ENCODE data around the gene COL23A1.

Gene COL23A1

GRCh38 chr5:178234750-178235587 lies 355.2 kb downstream of the COL23A1 start (continued):
- peak; percentile 99 for TF ChIP-seq ZNF768 (tag by site-specific recombination; IDR thresholded peaks at IDR 0.05)
- no peak for TF ChIP-seq ZNF623 (tag by site-specific recombination; IDR thresholded peaks at IDR 0.05)
- TF ChIP-seq ZBTB48 (tag by site-specific recombination; IDR thresholded peaks at IDR 0.05): peak; percentile 87
- TF ChIP-seq PATZ1 (tag by site-specific recombination; IDR thresholded peaks at IDR 0.05): peak; percentile 57; the same call in 1 of the 2 replicates
- TF ChIP-seq GLIS2 (tag by site-specific recombination; IDR thresholded peaks at IDR 0.05): peak; percentile 64

DNA sequence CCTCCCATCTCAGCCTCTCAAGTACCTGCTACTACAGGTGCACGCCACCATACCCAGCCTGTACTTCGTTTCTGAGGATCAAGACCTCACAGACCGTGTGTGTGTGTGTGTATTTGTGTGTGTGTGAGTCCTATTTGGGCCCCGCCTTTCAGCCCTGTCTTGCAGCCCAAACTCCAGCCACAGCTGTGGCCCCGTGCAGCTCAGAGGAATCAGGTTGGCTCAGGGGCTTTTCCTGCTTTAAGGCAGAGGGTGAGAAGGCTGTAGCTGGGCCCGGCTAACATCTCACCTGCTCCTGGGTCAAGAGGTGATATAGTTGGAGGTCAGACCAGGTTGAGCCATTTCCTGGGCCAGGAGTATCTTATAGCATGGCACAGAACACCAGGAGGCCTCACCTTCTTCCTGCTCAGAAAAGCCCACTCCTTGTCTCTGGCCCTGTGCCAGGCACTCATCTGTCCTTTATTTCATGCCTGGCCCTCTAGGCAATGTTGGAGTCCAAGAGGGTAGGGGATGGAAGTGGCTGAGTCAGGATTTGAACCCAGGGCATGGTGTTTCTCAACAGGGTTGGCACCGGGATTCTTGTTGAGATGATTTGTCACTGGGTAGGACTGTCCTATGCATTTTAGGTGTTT lies 356.0 kb downstream of the COL23A1 start:
- H3K36me3 ChIP-seq (ENCODE audit: control insufficient read depth in 2 of 2, insufficient read depth in 1 of 2, low read length in 2 of 2): peaks cover 5 to 25% of the 10 kb centered on the region in 2 experiments; a peak in 2 of 3 replicates
- no peak for TF ChIP-seq RBAK (tag by site-specific recombination; IDR thresholded peaks at IDR 0.05)
- TF ChIP-seq, protein P1, sequence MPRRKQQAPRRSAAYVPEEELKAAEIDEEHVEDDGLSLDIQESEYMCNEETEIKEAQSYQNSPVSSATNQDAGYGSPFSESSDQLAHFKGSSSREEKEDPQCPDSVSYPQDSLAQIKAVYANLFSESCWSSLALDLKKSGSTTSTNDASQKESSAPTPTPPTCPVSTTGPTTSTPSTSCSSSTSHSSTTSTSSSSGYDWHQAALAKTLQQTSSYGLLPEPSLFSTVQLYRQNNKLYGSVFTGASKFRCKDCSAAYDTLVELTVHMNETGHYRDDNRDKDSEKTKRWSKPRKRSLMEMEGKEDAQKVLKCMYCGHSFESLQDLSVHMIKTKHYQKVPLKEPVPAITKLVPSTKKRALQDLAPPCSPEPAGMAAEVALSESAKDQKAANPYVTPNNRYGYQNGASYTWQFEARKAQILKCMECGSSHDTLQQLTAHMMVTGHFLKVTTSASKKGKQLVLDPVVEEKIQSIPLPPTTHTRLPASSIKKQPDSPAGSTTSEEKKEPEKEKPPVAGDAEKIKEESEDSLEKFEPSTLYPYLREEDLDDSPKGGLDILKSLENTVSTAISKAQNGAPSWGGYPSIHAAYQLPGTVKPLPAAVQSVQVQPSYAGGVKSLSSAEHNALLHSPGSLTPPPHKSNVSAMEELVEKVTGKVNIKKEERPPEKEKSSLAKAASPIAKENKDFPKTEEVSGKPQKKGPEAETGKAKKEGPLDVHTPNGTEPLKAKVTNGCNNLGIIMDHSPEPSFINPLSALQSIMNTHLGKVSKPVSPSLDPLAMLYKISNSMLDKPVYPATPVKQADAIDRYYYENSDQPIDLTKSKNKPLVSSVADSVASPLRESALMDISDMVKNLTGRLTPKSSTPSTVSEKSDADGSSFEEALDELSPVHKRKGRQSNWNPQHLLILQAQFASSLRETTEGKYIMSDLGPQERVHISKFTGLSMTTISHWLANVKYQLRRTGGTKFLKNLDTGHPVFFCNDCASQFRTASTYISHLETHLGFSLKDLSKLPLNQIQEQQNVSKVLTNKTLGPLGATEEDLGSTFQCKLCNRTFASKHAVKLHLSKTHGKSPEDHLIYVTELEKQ (tag by site-specific recombination; IDR thresholded peaks at IDR 0.05; ENCODE audit: borderline replicate concordance): no peak
- no peak for TF ChIP-seq PRDM6 (tag by site-specific recombination; IDR thresholded peaks at IDR 0.05)
- TF ChIP-seq TRIM28 (IDR thresholded peaks at IDR 0.05; ENCODE audit: borderline replicate concordance, low read length): no peak
- no peak for TF ChIP-seq ZNF24 (tag by site-specific recombination; IDR thresholded peaks at IDR 0.05)
- TF ChIP-seq ZNF37A (tag by site-specific recombination; IDR thresholded peaks at IDR 0.05): no peak
- TF ChIP-seq ZNF624 (tag by site-specific recombination; IDR thresholded peaks at IDR 0.05): no peak
- TF ChIP-seq ZBTB10 (tag by site-specific recombination; IDR thresholded peaks at IDR 0.05): no peak
- TF ChIP-seq, protein P2, sequence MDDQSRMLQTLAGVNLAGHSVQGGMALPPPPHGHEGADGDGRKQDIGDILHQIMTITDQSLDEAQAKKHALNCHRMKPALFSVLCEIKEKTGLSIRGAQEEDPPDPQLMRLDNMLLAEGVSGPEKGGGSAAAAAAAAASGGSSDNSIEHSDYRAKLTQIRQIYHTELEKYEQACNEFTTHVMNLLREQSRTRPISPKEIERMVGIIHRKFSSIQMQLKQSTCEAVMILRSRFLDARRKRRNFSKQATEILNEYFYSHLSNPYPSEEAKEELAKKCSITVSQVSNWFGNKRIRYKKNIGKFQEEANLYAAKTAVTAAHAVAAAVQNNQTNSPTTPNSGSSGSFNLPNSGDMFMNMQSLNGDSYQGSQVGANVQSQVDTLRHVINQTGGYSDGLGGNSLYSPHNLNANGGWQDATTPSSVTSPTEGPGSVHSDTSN (CRISPR knock-in tag; IDR thresholded peaks at IDR 0.05): no peak
- TF ChIP-seq ZNF423 (tag by site-specific recombination; IDR thresholded peaks at IDR 0.05): no peak
- no peak for TF ChIP-seq KLF17 (tag by site-specific recombination; IDR thresholded peaks at IDR 0.05)
- TF ChIP-seq, protein P3, sequence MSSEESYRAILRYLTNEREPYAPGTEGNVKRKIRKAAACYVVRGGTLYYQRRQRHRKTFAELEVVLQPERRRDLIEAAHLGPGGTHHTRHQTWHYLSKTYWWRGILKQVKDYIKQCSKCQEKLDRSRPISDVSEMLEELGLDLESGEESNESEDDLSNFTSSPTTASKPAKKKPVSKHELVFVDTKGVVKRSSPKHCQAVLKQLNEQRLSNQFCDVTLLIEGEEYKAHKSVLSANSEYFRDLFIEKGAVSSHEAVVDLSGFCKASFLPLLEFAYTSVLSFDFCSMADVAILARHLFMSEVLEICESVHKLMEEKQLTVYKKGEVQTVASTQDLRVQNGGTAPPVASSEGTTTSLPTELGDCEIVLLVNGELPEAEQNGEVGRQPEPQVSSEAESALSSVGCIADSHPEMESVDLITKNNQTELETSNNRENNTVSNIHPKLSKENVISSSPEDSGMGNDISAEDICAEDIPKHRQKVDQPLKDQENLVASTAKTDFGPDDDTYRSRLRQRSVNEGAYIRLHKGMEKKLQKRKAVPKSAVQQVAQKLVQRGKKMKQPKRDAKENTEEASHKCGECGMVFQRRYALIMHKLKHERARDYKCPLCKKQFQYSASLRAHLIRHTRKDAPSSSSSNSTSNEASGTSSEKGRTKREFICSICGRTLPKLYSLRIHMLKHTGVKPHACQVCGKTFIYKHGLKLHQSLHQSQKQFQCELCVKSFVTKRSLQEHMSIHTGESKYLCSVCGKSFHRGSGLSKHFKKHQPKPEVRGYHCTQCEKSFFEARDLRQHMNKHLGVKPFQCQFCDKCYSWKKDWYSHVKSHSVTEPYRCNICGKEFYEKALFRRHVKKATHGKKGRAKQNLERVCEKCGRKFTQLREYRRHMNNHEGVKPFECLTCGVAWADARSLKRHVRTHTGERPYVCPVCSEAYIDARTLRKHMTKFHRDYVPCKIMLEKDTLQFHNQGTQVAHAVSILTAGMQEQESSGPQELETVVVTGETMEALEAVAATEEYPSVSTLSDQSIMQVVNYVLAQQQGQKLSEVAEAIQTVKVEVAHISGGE (tag by site-specific recombination; conservative IDR thresholded peaks at IDR 0.05; ENCODE audit: low read depth): no peak
- TF ChIP-seq ZNF521 (tag by site-specific recombination; IDR thresholded peaks at IDR 0.05): no peak
- H3K9me3 ChIP-seq (ENCODE audit: control insufficient read depth, insufficient read depth, low read depth, low read length): no peaks in the 10 kb centered on the region
- H3K4me3 ChIP-seq (ENCODE audit: low read depth, low read length): no peak overlapping the region
- no peak overlapping the region for H3K27ac ChIP-seq (ENCODE audit: extremely low read depth, low read depth, low read length)
- no peaks in the 10 kb centered on the region for H3K4me1 ChIP-seq (ENCODE audit: control insufficient read depth, insufficient read depth, low read length)
- ChIA-PET POLR2A (no interaction called here), CTCF (interaction anchor here (0.6 to 1.4 kb wide), 19 partner anchors 10 to 1258 kb away, joined by 3 to 13 read pairs (median 4); no protein-coding TSS in a partner anchor)

All from HEK293 (cell line).